ENCODE data around the gene EFCAB7.

The EFCAB7 gene

GRCh38 chr1:63522891-63523728, at the start of gene EFCAB7, which contains the start of gene ITGB3BP:
Gene EFCAB7 (plus strand): TSS chr1:63523525. CDS start chr1:63525573, 2,048 bp downstream.
Gene ITGB3BP (minus strand): TSS chr1:63523225. CDS start chr1:63523133, 92 bp downstream.
- DNase-seq (ENCODE audit: low read depth): peak; percentile 79

- no peak for DNase-seq (ENCODE audit: low read depth)
Observed at GRCh38 chr1:63475761-63476160, 47.6 kb upstream of the EFCAB7 start.

GRCh38 chr1:63480057-63480456, 43.3 kb upstream of the EFCAB7 start:
- no peak for DNase-seq (ENCODE audit: low read depth)

GRCh38 chr1:63486629-63487028, 36.7 kb upstream of the EFCAB7 start:
- no peak for DNase-seq (ENCODE audit: low read depth)

GRCh38 chr1:63487336-63488065, 35.8 kb upstream of the EFCAB7 start:
- no peak for DNase-seq (ENCODE audit: low read depth)

GRCh38 chr1:63497577-63497976, 25.7 kb upstream of the EFCAB7 start:
- no peak for DNase-seq (ENCODE audit: low read depth)

- DNase-seq (ENCODE audit: low read depth): no peak
Observed at GRCh38 chr1:63498106-63498505, 25.2 kb upstream of the EFCAB7 start.

- no peak for DNase-seq (ENCODE audit: low read depth)
Observed at GRCh38 chr1:63501256-63501655, 22.1 kb upstream of the EFCAB7 start.

- no peak for DNase-seq (ENCODE audit: low read depth)
Observed at GRCh38 chr1:63506782-63507181, 16.5 kb upstream of the EFCAB7 start.

- DNase-seq (ENCODE audit: low read depth): no peak
Observed at GRCh38 chr1:63509718-63510117, 13.6 kb upstream of the EFCAB7 start.

- no peak for DNase-seq (ENCODE audit: low read depth)
Observed at GRCh38 chr1:63512584-63512983, 10.7 kb upstream of the EFCAB7 start.

GRCh38 chr1:63516629-63517028, 6.7 kb upstream of the EFCAB7 start:
- no peak for DNase-seq (ENCODE audit: low read depth)

- DNase-seq (ENCODE audit: low read depth): no peak
Observed at GRCh38 chr1:63523738-63524137, 413 bp downstream of the EFCAB7 start.

GRCh38 chr1:63524201-63524600, 876 bp downstream of the EFCAB7 start:
- DNase-seq (ENCODE audit: low read depth): no peak

- no peak for DNase-seq (ENCODE audit: low read depth)
Observed at GRCh38 chr1:63532727-63533126, 9.4 kb downstream of the EFCAB7 start.

GRCh38 chr1:63533931-63534330, 10.6 kb downstream of the EFCAB7 start:
- DNase-seq (ENCODE audit: low read depth): no peak

- no peak for DNase-seq (ENCODE audit: low read depth)
Observed at GRCh38 chr1:63534406-63534805, 11.1 kb downstream of the EFCAB7 start.

- no peak for DNase-seq (ENCODE audit: low read depth)
Observed at GRCh38 chr1:63537006-63537405, 13.7 kb downstream of the EFCAB7 start.

GRCh38 chr1:63537940-63538339, 14.6 kb downstream of the EFCAB7 start:
- no peak for DNase-seq (ENCODE audit: low read depth)

GRCh38 chr1:63545780-63546179, 22.5 kb downstream of the EFCAB7 start:
- DNase-seq (ENCODE audit: low read depth): no peak

GRCh38 chr1:63547621-63548294, 24.4 kb downstream of the EFCAB7 start:
- DNase-seq (ENCODE audit: low read depth): peak; percentile 18

GRCh38 chr1:63548303-63548702, 25.0 kb downstream of the EFCAB7 start:
- DNase-seq (ENCODE audit: low read depth): no peak

GRCh38 chr1:63548877-63549276, 25.6 kb downstream of the EFCAB7 start:
- DNase-seq (ENCODE audit: low read depth): no peak
